IMR-90 (cell line): ENCODE data around the gene ME3. TPM values are rescaled to one million over a fixed set of nuclear protein-coding genes. Genes with fewer than 3 reads are reported as not detected.

Source experiments
- ATAC-seq: fragments of 200-7000 bp; cut with Tn5 transposase; 2 replicates; pipeline ENCODE4 v1.9.1; 2020; ENCODE audit warnings: low read depth, mild to moderate bottlenecking, moderate library complexity
- BruUV-seq: library from RNA; stranded (reverse); fragments of 400-500 nt; replicated peaks from 2 replicates; lab custom pipeline; 2021; lab: Mats Ljungman, UMichigan
- CTCF ChIA-PET: fragments of 300-600 bp; formaldehyde crosslinking; extraction: SDS; loops from one replicate; lab custom pipeline; 2021; ENCODE audit warnings: antibody characterized with exemption; lab: Yijun Ruan, JAX
- POLR2A ChIA-PET: fragments of 300-600 bp; sonication (Branson Sonifier 250); formaldehyde crosslinking; loops from one replicate; lab custom pipeline; 2022; ENCODE audit warnings: antibody characterized with exemption; ENCODE audit not compliant: unreplicated experiment; lab: Charles Lee
- DNase-seq: peaks from one replicate; pipeline ENCODE4 v3.0.0; 2013
- H2AFZ ChIP-seq: replicated peaks from 2 replicates; pipeline ENCODE3; 2013; ENCODE audit warnings: low read length, mild to moderate bottlenecking; ENCODE audit not compliant: poor library complexity
- H2AK5ac ChIP-seq: 2 replicates; pipeline ENCODE4 v1.6.1; 2013; ENCODE audit warnings: low read depth, low read length, inconsistent platforms
- H2AK9ac ChIP-seq: replicated peaks from 2 replicates; pipeline ENCODE3; 2013; ENCODE audit warnings: mild to moderate bottlenecking, low read depth, low read length, moderate library complexity; ENCODE audit not compliant: poor library complexity
- H2BK120ac ChIP-seq: 2 replicates; pipeline ENCODE4 v1.6.1; 2013; ENCODE audit warnings: low read depth, low read length, inconsistent platforms
- H2BK15ac ChIP-seq: 3 replicates; pipeline ENCODE4 v1.6.1; 2013; ENCODE audit warnings: low read depth, low read length, inconsistent platforms
- H2BK20ac ChIP-seq: 2 replicates; pipeline ENCODE4 v1.6.1; 2013; ENCODE audit warnings: low read depth, mild to moderate bottlenecking, inconsistent platforms, low read length, moderate library complexity
- H2BK5ac ChIP-seq: 2 replicates; pipeline ENCODE4 v1.6.1; 2013; ENCODE audit warnings: mild to moderate bottlenecking, low read depth, low read length, inconsistent platforms; ENCODE audit not compliant: poor library complexity, severe bottlenecking
- H3K14ac ChIP-seq: replicated peaks from 2 replicates; pipeline ENCODE4 v1.6.1; 2013; ENCODE audit warnings: low read depth, low read length, inconsistent platforms
- H3K18ac ChIP-seq: 2 replicates; pipeline ENCODE4 v1.6.1; 2013; ENCODE audit warnings: low read depth, low read length, control low read depth
- H3K23ac ChIP-seq: 2 replicates; pipeline ENCODE4 v1.6.1; 2013; ENCODE audit warnings: low read depth, low read length, inconsistent platforms
- H3K27ac ChIP-seq: 2 replicates; pipeline ENCODE4 v1.5.1; 2013; ENCODE audit warnings: mild to moderate bottlenecking, control low read depth, low read length; ENCODE audit not compliant: insufficient read depth
- H3K27me3 ChIP-seq: 2 replicates; pipeline ENCODE4 v1.6.1; 2013; ENCODE audit warnings: low read length; ENCODE audit not compliant: control insufficient read depth, insufficient read depth
- H3K36me3 ChIP-seq: 2 replicates; pipeline ENCODE4 v1.6.1; 2013; ENCODE audit warnings: low read length, mixed read lengths; ENCODE audit not compliant: control insufficient read depth, insufficient read depth
- H3K4ac ChIP-seq: 2 replicates; pipeline ENCODE4 v1.6.1; 2013; ENCODE audit warnings: low read depth, low read length, inconsistent platforms
- H3K4me1 ChIP-seq: 2 replicates; pipeline ENCODE4 v1.6.1; 2013; ENCODE audit warnings: low read length, mixed read lengths; ENCODE audit not compliant: control insufficient read depth, insufficient read depth
- H3K4me2 ChIP-seq: 2 replicates; pipeline ENCODE4 v1.6.1; 2013; ENCODE audit warnings: low read depth, mild to moderate bottlenecking, control low read depth, low read length, moderate library complexity
- H3K4me3 ChIP-seq: 2 replicates; pipeline ENCODE4 v1.5.1; 2013; ENCODE audit warnings: low read depth, mild to moderate bottlenecking, control low read depth, low read length, moderate library complexity; ENCODE audit not compliant: insufficient read depth
- H3K56ac ChIP-seq: 2 replicates; pipeline ENCODE4 v1.6.1; 2013; ENCODE audit warnings: low read length, inconsistent platforms; ENCODE audit not compliant: insufficient read depth; ENCODE audit errors: extremely low read depth
- H3K79me1 ChIP-seq, 2 experiments: 2 replicates each; pipeline ENCODE4 v1.6.1; 2013; ENCODE audit warnings: low read length in 2 of 2, inconsistent platforms in 1 of 2, low read depth in 1 of 2
- H3K9ac ChIP-seq: 2 replicates; pipeline ENCODE4 v1.6.1; 2013; ENCODE audit warnings: low read depth, low read length, control low read depth
- H3K9me1 ChIP-seq: 2 replicates; pipeline ENCODE4 v1.6.1; 2013; ENCODE audit warnings: low read length, inconsistent platforms; ENCODE audit not compliant: insufficient read depth
- H3K9me3 ChIP-seq: 2 replicates; pipeline ENCODE4 v1.6.1; 2013; ENCODE audit warnings: low read length; ENCODE audit not compliant: control insufficient read depth, insufficient read depth
- H4K20me1 ChIP-seq: 2 replicates; pipeline ENCODE4 v1.6.1; 2013; ENCODE audit warnings: low read length, inconsistent platforms; ENCODE audit not compliant: insufficient read depth
- H4K5ac ChIP-seq: 2 replicates; pipeline ENCODE4 v1.6.1; 2013; ENCODE audit warnings: mild to moderate bottlenecking, low read depth, low read length, control low read depth
- H4K8ac ChIP-seq, 2 experiments: 2 replicates each; pipeline ENCODE4 v1.6.1; 2013; ENCODE audit warnings: low read depth in 2 of 2, low read length in 2 of 2, control low read depth in 1 of 2, inconsistent platforms in 1 of 2
- H4K91ac ChIP-seq: 2 replicates; pipeline ENCODE4 v1.6.1; 2013; ENCODE audit warnings: low read depth, low read length, inconsistent platforms; ENCODE audit not compliant: insufficient read depth
- CHD1 ChIP-seq: IDR thresholded peaks from 2 replicates; pipeline ENCODE4 v1.6.1; 2012; ENCODE audit warnings: low read depth, low read length, improper control_type of control experiment
- ELK1 ChIP-seq: fragments of 150-350 bp; IDR thresholded peaks from 2 replicates; pipeline ENCODE4 v1.6.1; 2016; ENCODE audit warnings: low read depth, mild to moderate bottlenecking, low read length, moderate library complexity, borderline replicate concordance
- FOS ChIP-seq: fragments of 150-350 bp; IDR thresholded peaks from 2 replicates; pipeline ENCODE4 v1.6.1; 2016; ENCODE audit warnings: low read depth, low read length
- MAFK ChIP-seq: IDR thresholded peaks from 2 replicates; pipeline ENCODE4 v1.6.1; 2012; ENCODE audit warnings: low read depth, low read length, improper control_type of control experiment
- MAZ ChIP-seq: IDR thresholded peaks from 2 replicates; pipeline ENCODE4 v1.6.1; 2012; ENCODE audit warnings: low read depth, mild to moderate bottlenecking, low read length, improper control_type of control experiment, moderate library complexity, borderline replicate concordance
- NFE2L2 ChIP-seq: fragments of 150-350 bp; IDR thresholded peaks from 2 replicates; pipeline ENCODE4 v1.6.1; 2016; ENCODE audit warnings: low read depth, mild to moderate bottlenecking, low read length
- POLR2A ChIP-seq: IDR thresholded peaks from 2 replicates; pipeline ENCODE4 v1.6.1; 2012; ENCODE audit warnings: mild to moderate bottlenecking, low read depth, low read length
- RAD21 ChIP-seq: IDR thresholded peaks from 2 replicates; pipeline ENCODE4 v1.6.1; 2012; ENCODE audit warnings: low read length, improper control_type of control experiment
- RCOR1 ChIP-seq: IDR thresholded peaks from 2 replicates; pipeline ENCODE4 v1.6.1; 2012; ENCODE audit warnings: mild to moderate bottlenecking, low read length, improper control_type of control experiment; ENCODE audit not compliant: insufficient replicate concordance
- RFX5 ChIP-seq: IDR thresholded peaks from 2 replicates; pipeline ENCODE4 v1.8.0; 2012; ENCODE audit warnings: low read depth, mild to moderate bottlenecking, low read length, moderate library complexity
- SMC3 ChIP-seq: fragments of 150-350 bp; IDR thresholded peaks from 2 replicates; pipeline ENCODE4 v1.6.1; 2016; ENCODE audit warnings: low read depth, mild to moderate bottlenecking, antibody characterized with exemption, low read length, moderate library complexity
- WGBS, 2 experiments: methylation state at CpG; one replicate each; pipeline versions ENCODE4 v1.1.5 to v1.1.7; 2013; ENCODE audit warnings: missing lambda C conversion rate in 2 of 2; ENCODE audit not compliant: insufficient read length in 1 of 2; ENCODE audit errors: extremely low coverage in 2 of 2; 5-methylcytosine and 5-hydroxymethylcytosine counted together
- dilution Hi-C: fragments of 300-500 bp; cut with HindIII; formaldehyde crosslinking; loops from one replicate; pipeline ENCODE4 v1.14.3; 2018; ENCODE audit warnings: low sequenced_read_pairs; ENCODE audit not compliant: unreplicated experiment
- in situ Hi-C: fragments of 300-500 bp; cut with MboI; formaldehyde crosslinking; loops from 3 replicates; pipeline ENCODE4 v1.14.3; 2019; ENCODE audit warnings: low sequenced_read_pairs, inconsistent platforms, mixed read lengths
- intact Hi-C: fragments of 100-400 bp; cut with micrococcal nuclease; formaldehyde crosslinking; loops from 2 replicates; pipeline ENCODE4 v1.10.0; 2022
- polyA plus RNA-seq, 3 experiments: library from polyadenylated mRNA; depleted of rRNA; stranded (reverse); fragments of >200 nt; gene quantifications; 2 replicates each; pipeline ENCODE4 v1.2.3, GENCODE V29; 2012; ENCODE audit warnings: low replicate concordance in 1 of 3
- total RNA-seq: library from RNA; depleted of rRNA; stranded (reverse); fragments of >200 nt; gene quantifications from 2 replicates; pipeline ENCODE4 v1.2.3, GENCODE V29; 2012
- TF ChIP-seq, protein P1 (sequence below): conservative IDR thresholded peaks from 2 replicates; pipeline ENCODE4 v1.5.1; 2012; ENCODE audit warnings: mild to moderate bottlenecking, low read depth, low read length, improper control_type of control experiment
- TF ChIP-seq, protein P2 (sequence below): fragments of 150-350 bp; IDR thresholded peaks from 2 replicates; pipeline ENCODE4 v1.6.1; 2017; ENCODE audit warnings: mild to moderate bottlenecking, antibody characterized with exemption, low read length, low read depth

ME3 gene
- total and polyA plus RNA-seq, 2 of the 4 experiments (the other 2 are of a cell fraction), result 7.8 to 9.0 TPM

DNA sequence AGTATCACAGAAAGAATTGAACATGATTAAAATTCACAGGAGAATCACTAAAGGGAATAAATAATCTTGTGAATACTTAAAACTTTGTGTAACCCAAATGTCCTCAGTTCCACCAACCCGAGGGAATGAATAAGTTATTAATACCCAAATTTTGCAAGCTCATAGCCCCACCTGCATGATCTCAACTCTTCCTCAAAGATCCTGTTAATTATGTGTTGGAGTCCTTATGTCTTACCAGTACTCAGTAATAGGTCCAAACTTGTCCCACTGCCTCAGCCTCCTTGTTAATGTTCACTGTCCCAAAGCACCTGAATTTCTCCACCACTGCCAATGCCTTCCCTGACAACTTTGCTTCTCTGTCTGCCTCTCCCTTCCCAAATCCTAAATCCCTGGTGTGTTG is 46.1 kb upstream of the ME3 start:
- dilution Hi-C loops (no loop called here), in situ Hi-C loops (no loop called here), intact Hi-C loops (no loop called here)
- ChIA-PET CTCF (interaction anchor here (1.6 kb wide), 1 partner anchor 9 kb away, joined by 3 read pairs; no protein-coding TSS in a partner anchor), POLR2A (no interaction called here)
- H4K20me1 ChIP-seq, result no peaks in the 10 kb centered on the region
- peak overlapping the region; percentile 72 for H4K91ac ChIP-seq
- H2BK120ac ChIP-seq, result peak overlapping the region; percentile 94
- peak overlapping the region; percentile 39; the same call in 1 of the 2 replicates for H3K14ac ChIP-seq
- peak overlapping the region; percentile 96 for H2BK20ac ChIP-seq
- H3K27me3 ChIP-seq, result no peaks in the 10 kb centered on the region
- no TSS peak for BruUV-seq
- H3K9me1 ChIP-seq, result peaks cover 5% of the 10 kb centered on the region
- H2BK5ac ChIP-seq, result peak overlapping the region; percentile 77
- DNase-seq (no peak), ATAC-seq (no peak)
- peak overlapping the region; percentile 67; the same call in 1 of the 2 replicates for H3K23ac ChIP-seq
- H2AK9ac ChIP-seq, result no peak overlapping the region
- no peak overlapping the region for H3K4me3 ChIP-seq
- H4K5ac ChIP-seq, result no peak overlapping the region
- no peaks in the 10 kb centered on the region for H3K36me3 ChIP-seq
- H3K9me3 ChIP-seq, result no peaks in the 10 kb centered on the region
- WGBS, 2 experiments, result no CpG with 5 or more reads among the region's 1 CpG
- H3K4me2 ChIP-seq, result no peak overlapping the region
- peaks cover 10% of the 10 kb centered on the region for H3K4me1 ChIP-seq
- H3K27ac ChIP-seq, result no peak overlapping the region
- H3K18ac ChIP-seq, result no peak overlapping the region
- peak overlapping the region; percentile 91 for H2AK5ac ChIP-seq
- no peak overlapping the region for H3K9ac ChIP-seq
- H3K79me1 ChIP-seq, result no peaks in the 10 kb centered on the region
- H2AFZ ChIP-seq, result no peak overlapping the region
- H3K56ac ChIP-seq, result no peak overlapping the region
- H3K4ac ChIP-seq, result peak overlapping the region; percentile 90
- H2BK15ac ChIP-seq, result peak overlapping the region; percentile 97; the same call in 2 of the 3 replicates
- peak overlapping the region; percentile 30 to 54; a peak in 3 of 4 replicates for H4K8ac ChIP-seq
- TF ChIP-seq NFE2L2 (no peak), MAFK (no peak), SMC3 (no peak), MAZ (no peak), POLR2A (no peak), FOS (no peak), RCOR1 (no peak), RFX5 (no peak), ELK1 (no peak), CHD1 (no peak), RAD21 (no peak)
- TF ChIP-seq, protein P1, sequence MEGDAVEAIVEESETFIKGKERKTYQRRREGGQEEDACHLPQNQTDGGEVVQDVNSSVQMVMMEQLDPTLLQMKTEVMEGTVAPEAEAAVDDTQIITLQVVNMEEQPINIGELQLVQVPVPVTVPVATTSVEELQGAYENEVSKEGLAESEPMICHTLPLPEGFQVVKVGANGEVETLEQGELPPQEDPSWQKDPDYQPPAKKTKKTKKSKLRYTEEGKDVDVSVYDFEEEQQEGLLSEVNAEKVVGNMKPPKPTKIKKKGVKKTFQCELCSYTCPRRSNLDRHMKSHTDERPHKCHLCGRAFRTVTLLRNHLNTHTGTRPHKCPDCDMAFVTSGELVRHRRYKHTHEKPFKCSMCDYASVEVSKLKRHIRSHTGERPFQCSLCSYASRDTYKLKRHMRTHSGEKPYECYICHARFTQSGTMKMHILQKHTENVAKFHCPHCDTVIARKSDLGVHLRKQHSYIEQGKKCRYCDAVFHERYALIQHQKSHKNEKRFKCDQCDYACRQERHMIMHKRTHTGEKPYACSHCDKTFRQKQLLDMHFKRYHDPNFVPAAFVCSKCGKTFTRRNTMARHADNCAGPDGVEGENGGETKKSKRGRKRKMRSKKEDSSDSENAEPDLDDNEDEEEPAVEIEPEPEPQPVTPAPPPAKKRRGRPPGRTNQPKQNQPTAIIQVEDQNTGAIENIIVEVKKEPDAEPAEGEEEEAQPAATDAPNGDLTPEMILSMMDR, result no peak
- TF ChIP-seq, protein P2, sequence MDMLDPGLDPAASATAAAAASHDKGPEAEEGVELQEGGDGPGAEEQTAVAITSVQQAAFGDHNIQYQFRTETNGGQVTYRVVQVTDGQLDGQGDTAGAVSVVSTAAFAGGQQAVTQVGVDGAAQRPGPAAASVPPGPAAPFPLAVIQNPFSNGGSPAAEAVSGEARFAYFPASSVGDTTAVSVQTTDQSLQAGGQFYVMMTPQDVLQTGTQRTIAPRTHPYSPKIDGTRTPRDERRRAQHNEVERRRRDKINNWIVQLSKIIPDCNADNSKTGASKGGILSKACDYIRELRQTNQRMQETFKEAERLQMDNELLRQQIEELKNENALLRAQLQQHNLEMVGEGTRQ, result no peak
